Colonic mucosa (tissue), 4 donors: ENCODE measurements around the gene TTF2. TPM values are rescaled to one million over a fixed set of nuclear protein-coding genes. Genes with fewer than 3 reads are reported as not detected.

Source experiments
- DNase-seq: peaks from one replicate; pipeline ENCODE4 v3.0.0-alpha.2; 2020
- H3K27ac ChIP-seq: fragments of 200-600 bp; one replicate; pipeline ENCODE4 v1.8.0; 2021
- H3K27me3 ChIP-seq: fragments of 200-600 bp; one replicate; pipeline ENCODE4 v1.8.0; 2021
- H3K36me3 ChIP-seq: fragments of 200-600 bp; one replicate; pipeline ENCODE4 v1.8.0; 2021
- H3K4me1 ChIP-seq: fragments of 200-600 bp; one replicate; pipeline ENCODE4 v1.8.0; 2021; ENCODE audit warnings: mild to moderate bottlenecking
- H3K4me3 ChIP-seq: fragments of 200-600 bp; one replicate; pipeline ENCODE4 v1.8.0; 2021
- H3K9ac ChIP-seq, 2 donors: one replicate each; pipeline ENCODE4 v1.7.0; 2013; ENCODE audit warnings: control low read depth in 2 of 2, low read depth in 2 of 2, low read length in 2 of 2
- H3K9me3 ChIP-seq: fragments of 200-600 bp; one replicate; pipeline ENCODE4 v1.8.0; 2021
- CTCF ChIP-seq: fragments of 200-600 bp; IDR thresholded peaks from one replicate; pipeline ENCODE4 v1.8.0; 2022; ENCODE audit warnings: antibody characterized with exemption, mild to moderate bottlenecking
- intact Hi-C: fragments of 100-400 bp; cut with DNase I; formaldehyde crosslinking; loops from one replicate; pipeline ENCODE4 v1.14.1; 2022
- total RNA-seq, 2 donors: library from RNA; stranded (reverse); fragmentation: NEBNext Ultra II Directional in 1 of 2; extraction: Animal tissue kit (Norgen Biotek cat#: 25700) in 1 of 2; gene quantifications; one replicate each; pipeline ENCODE4 v1.2.1, GENCODE V29; 2021
- donor health status: healthy.
- donor health status: DM: no; HTN: no; CAD: no.
- donor health status: DM: no; HTN: no; CAD: no.

Gene TTF2
- total RNA-seq, 2 donors from 2014 or later: 25.0 to 50.5 TPM

DNA sequence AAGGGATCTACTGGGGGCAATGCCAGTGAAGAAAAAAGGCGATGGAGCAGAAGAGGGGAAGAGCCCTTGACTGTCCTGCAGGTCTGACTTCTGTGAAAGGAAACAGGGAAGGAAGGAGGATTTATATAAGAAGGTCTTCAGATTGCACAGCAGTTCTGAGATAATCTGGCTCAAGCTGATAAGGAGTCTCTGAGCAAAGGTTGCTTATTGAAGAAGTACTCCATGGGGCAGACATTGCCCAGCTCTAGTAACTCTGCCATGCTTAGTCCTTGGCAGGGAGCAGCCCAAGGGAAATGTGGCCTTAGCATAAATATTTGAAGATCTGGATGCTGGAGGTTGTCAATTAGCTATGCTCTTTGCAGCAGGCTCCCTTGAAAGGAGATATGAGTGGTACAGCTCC, 15.9 kb upstream of the TTF2 start:
- Histone ChIP-seq H3K36me3 (no peaks in the 10 kb centered on the region), H3K4me3 (no peak overlapping the region), H3K9me3 (no peaks in the 10 kb centered on the region), H3K27ac (no peak overlapping the region), H3K4me1 (no peaks in the 10 kb centered on the region), H3K9ac (no peak overlapping the region), H3K27me3 (no peaks in the 10 kb centered on the region)
- DNase-seq: no peak
- intact Hi-C loops: no loop called here
- no peak for TF ChIP-seq CTCF

- H3K27ac ChIP-seq: no peak overlapping the region
- H3K9ac ChIP-seq: no peak overlapping the region
- no peaks in the 10 kb centered on the region for H3K9me3 ChIP-seq
- no peaks in the 10 kb centered on the region for H3K36me3 ChIP-seq
- no peak for DNase-seq
- intact Hi-C loops: no loop called here
- no peaks in the 10 kb centered on the region for H3K27me3 ChIP-seq
- H3K4me1 ChIP-seq: no peaks in the 10 kb centered on the region
- no peak for TF ChIP-seq CTCF
- H3K4me3 ChIP-seq: no peak overlapping the region
Observed at GRCh38 chr1:117045644-117046043, 14.5 kb upstream of the TTF2 start.

DNA sequence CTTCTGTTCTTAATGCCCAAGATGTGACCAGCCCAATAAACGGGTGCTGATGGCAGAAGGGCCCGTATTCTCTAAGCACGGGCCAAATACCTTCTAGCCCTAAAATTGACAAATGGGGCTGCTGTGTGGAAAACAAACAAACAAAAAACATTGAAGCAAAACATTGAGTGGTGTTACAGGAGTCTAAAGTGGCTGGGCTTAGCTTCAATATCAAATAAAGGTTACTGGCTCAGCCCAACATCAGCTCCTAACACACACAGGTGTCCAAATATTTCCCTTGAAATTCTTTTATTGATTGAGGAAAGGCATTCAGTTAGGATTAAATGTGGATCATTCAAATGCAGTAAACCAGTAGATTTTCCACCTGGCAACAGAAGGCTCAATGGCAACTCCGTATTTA, 13.3 kb upstream of the TTF2 start:
- Histone ChIP-seq H3K4me1 (no peaks in the 10 kb centered on the region), H3K36me3 (no peaks in the 10 kb centered on the region), H3K27ac (no peak overlapping the region), H3K4me3 (no peak overlapping the region), H3K27me3 (no peaks in the 10 kb centered on the region), H3K9ac (no peak overlapping the region), H3K9me3 (no peaks in the 10 kb centered on the region)
- no peak for DNase-seq
- TF ChIP-seq CTCF: no peak
- intact Hi-C loops: no loop called here

DNA sequence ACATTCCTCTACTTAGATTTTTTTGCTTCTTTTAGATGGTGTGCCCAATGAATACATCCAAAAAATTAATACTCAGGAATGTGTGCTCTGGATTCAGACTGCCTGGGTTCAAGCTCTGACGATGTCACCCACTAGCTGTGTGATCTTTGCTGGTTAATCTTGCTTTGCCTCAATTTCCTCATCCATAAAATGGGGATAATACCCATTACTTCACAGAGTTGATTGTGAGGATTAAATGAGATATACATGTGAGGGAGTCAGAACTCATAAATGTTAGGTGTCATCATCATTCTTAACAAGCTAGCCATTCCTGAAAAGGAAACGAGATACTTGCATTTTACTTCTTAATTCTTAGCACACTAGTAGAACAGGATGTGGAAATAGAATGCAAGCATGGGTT, 12.9 kb upstream of the TTF2 start:
- no peak for DNase-seq
- Histone ChIP-seq H3K4me1 (no peaks in the 10 kb centered on the region), H3K27ac (no peak overlapping the region), H3K36me3 (no peaks in the 10 kb centered on the region), H3K9ac (no peak overlapping the region), H3K27me3 (no peaks in the 10 kb centered on the region), H3K4me3 (no peak overlapping the region), H3K9me3 (no peaks in the 10 kb centered on the region)
- TF ChIP-seq CTCF: no peak
- intact Hi-C loops: no loop called here

GRCh38 chr1:117049857-117050256, 10.3 kb upstream of the TTF2 start:
- Histone ChIP-seq H3K27ac (no peak overlapping the region), H3K9ac (no peak overlapping the region), H3K9me3 (no peaks in the 10 kb centered on the region), H3K4me3 (no peak overlapping the region), H3K36me3 (no peaks in the 10 kb centered on the region), H3K4me1 (no peaks in the 10 kb centered on the region), H3K27me3 (no peaks in the 10 kb centered on the region)
- DNase-seq: no peak
- intact Hi-C loops: loop anchor here (10.0 kb wide), 2 partner anchors 65 to 195 kb away; no protein-coding TSS in a partner anchor
- no peak for TF ChIP-seq CTCF
